ENCODE measurements around the gene POU3F1.

POU3F1 gene

GRCh38 chr1:38072858-38073257 lies 26.3 kb upstream of the POU3F1 start:
- FAIRE-seq: no peak

DNA sequence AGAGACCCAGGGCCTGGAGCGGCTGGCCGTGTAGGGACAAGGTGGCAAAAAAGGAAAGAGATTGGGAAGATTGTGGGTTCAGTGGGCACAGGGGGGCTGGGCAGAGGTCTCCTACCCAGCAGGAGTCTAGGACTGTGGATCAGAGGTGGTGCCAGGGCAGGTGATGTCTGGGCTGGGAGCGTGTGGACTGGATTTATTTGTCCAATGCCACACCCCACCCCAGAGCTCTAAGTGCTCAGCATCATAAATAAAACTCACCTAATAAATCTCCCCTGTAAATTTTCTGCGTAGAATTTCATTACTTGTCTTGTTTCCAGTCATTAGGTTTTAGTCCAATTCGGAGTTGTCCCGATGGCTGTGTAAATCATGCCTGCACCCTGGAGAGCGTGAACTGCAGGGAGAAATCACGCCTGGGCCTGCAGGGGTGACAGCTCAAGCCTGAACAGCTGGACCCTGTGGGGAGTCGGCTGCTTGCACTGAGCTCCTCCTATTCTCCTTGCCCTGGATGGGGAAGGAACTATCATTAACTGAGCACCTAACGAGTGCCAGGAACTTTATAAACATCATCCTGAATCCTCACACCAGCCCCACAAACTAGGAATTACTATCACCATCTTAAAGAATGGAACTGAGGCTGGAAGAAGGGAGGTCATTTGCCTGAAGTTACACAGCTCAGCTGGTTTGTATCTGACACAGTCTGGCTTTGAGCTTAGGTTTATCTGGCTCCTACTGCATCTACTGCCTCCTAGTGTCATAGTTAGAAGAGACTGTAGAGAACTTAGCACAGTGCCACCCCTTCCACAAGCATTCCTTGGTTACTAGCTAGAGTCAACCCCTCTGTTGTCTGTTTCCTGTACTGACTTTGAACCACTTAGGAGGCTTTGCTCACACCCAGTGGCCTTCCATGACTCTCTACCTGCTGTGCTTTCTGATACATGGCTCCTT lies 25.0 kb upstream of the POU3F1 start:
- FAIRE-seq: no peak

- FAIRE-seq: no peak
These were observed 22.4 kb upstream of the POU3F1 start for GRCh38 chr1:38068980-38069340.

- no peak for FAIRE-seq
These were observed 21.8 kb upstream of the POU3F1 start for GRCh38 chr1:38068220-38068979.

DNA sequence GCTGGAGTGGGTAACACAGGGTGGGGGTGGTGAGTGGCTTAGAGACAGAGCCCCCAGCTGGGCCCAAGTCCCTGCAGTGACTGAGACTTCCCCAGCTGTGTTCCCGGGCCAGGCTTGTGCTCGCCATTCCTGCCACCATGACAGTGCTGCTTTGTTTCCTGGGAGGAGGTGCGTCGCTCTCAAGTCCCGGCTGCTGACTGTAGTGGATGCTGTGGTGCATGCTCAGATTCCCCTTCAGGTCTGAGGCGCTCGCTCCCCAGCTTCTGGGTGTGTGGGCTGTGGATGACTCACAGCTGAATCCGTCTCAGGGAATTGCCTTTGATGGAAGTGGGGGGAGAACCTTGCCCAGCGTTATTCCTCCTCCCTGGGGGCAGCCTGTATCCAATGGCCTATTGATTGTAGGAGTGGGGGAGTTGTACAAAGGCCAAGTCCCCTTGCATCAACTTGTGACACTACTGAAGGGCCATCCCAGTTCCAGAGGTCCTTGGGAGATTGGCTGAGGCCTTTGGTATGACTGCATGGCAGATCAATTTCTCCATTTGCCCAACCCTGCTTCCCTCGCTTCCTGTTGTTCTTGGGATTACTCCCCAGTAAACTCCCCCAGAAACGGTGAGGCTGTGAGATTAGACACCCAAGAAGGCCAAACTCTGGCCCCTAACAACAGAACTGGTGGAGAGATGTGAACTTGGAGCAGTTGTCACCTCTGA lies 17.8 kb upstream of the POU3F1 start:
- FAIRE-seq: no peak

- no peak for FAIRE-seq
These were observed 17.0 kb upstream of the POU3F1 start for GRCh38 chr1:38063616-38064015.

GRCh38 chr1:38062361-38063288 lies 16.0 kb upstream of the POU3F1 start:
- FAIRE-seq: no peak

- FAIRE-seq: no peak
These were observed 15.3 kb upstream of the POU3F1 start for GRCh38 chr1:38061883-38062328.

DNA sequence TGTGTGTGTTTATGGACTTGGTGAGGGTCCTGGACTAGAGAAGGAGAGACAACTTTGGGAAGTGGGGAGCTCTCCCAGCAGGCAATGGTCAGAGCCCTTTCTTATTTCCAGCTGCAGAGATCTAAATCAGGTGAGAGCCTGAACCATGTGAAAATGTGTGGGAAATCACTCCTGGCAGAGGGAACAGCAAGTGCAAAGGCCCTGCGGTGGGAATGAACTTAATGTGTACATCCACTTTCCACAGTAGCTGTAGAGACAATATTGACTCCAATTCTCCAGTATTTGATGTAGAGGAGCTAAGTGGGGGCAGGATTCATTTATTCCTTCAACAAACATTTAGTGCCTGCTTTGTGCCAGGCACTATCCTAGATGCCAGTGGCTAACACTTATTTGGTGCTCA lies 14.7 kb upstream of the POU3F1 start:
- no peak for FAIRE-seq

DNA sequence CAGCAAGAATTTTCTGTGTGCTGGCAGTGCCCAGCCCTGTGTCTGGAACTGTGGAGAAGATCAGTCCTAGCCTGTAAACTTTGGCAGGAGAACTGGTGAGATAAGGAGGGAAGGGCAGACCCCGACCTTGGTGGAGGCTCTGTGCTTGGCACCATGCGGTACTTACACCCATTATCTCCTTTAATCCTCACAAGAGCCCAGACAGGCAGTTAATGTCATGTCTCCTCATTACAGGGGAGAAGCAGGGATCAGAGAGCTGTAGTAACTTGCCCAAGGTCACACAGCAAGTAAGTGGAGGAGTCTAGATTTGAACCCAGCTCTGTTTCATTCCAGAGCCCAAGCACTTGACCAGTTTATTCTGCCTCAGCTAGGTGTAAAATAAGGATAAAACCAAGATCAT lies 13.9 kb upstream of the POU3F1 start:
- no peak for FAIRE-seq

DNA sequence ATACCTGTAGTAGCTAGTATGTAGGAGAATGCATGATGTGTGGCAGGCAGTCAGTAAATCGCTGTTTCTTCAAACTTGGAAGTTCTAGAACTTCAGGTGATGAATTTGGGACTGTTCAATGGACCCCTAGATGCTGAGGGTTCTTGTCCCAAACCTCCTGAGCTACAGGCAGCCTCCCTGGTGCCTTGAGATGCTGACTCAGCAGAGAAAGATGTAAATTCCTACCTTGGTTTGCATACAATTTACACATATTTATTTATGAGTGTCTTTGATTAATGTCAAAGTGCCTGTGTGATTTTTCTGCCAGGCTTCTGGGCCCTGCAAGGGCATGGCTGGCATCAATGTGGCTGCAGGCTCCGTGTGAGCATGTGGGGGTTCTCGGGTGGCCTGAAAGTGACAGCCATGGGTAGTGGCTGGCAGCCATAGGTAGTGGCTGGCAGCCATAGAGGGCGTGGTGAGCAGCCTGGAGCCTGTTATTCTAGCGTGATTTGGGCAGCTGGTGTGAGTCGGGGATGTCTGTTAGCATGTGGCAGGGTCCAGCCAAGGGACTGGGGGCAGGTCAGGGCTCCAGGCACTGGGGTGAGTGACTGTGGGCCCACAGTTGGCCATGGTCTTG lies 13.2 kb upstream of the POU3F1 start:
- FAIRE-seq: no peak

- no peak for FAIRE-seq
These were observed 9.4 kb upstream of the POU3F1 start for GRCh38 chr1:38055965-38056364.

- FAIRE-seq: no peak
These were observed 8.8 kb upstream of the POU3F1 start for GRCh38 chr1:38055398-38055797.

DNA sequence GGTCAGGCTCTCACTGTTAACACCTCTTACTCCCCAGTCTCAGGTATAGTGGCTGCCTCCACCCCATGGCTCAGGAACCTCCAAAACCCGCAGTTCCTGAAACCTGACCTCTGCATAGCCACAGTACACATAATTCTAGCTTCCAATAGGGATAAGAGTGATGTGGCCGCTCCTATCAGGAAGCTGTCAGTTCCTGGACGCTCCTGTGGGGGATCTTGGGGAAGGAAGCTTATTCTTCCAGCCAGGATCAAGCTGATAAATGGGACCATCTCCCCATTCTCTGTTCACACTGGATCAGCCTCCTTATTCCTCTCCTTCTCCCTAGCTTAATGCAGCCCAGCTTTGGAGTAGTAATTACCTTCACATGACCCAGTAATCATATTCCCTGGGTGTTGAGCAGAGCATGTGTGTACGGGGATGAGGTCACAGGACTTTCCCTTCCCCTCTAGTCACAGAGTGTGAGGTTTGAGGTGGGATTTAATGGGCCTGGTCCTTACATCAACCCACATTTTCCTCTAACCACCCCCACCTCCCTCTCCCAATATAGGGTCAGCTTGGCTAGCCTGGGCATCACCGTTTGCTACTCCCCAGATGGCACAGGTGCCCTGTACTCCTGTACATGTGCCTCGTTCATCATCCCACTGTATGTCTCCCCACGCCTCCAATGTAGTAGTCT lies 7.0 kb upstream of the POU3F1 start:
- no peak for FAIRE-seq

DNA sequence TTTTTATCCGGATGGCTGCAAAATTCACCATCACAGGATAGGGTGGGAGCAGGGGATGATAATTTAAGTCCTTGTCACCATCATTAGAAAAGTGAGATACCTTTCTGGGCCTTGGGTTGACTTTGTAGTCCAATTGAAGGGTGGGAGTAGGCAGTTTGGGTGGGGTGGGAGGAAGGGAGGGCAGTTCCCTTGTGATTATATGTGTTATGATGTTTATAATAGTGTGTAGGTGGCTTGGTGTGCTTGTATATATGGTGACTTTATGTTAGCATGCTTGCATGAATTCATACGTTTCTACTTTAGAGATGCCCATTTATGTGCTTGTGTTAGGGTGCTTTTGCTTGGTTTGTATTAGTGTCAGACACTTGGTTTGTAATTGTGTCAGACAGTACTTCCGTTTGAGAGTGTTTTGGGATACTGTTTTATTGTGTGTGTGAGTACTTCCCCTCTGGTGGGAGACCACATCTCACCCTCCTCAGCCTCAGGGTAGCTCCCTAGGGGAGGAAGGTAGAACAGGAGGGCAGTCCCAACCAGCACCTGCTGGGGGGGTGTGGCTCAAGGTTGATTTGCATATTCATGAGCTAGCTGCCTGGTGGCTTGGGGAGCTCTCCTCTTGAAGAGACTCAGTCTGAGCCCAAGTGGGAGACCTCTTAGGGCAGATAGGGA lies 6.3 kb upstream of the POU3F1 start:
- no peak for FAIRE-seq

- FAIRE-seq: no peak
These were observed 4.5 kb upstream of the POU3F1 start for GRCh38 chr1:38051079-38051543.

DNA sequence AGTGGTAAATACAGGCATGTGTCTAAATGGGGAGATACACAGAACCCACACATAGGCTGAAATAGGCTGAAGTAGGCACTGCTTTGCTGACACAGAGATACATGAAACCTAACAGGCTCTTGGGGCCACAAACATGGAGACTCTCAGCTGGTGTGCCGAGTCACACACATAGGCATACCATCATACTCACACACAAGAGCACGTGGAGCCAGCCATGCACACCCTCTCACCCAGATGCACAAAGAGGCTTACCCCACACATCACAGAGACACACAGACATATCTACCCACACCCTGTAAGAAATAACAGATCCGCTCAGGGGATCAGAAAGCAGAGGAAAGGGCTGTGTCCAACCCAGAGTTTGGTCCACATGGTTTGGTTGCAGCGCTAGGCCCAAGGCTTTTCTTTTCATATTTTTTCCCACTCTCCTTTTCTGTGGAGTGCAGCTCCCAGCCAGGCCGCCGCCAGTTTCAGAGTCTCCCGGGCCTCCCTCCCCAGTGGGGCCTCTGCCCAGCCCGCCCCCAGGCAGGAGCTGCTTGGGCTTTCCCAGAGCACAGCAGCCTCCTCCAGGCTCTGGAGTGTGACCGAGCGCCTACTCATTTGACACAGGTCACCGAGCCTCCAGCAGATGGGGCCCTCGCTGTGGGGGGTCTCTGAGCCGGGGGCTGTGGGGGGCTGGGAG lies 3.9 kb upstream of the POU3F1 start:
- no peak for FAIRE-seq

- no peak for FAIRE-seq
These were observed 1.1 kb upstream of the POU3F1 start for GRCh38 chr1:38047603-38048141.

- FAIRE-seq: no peak
These were observed 450 bp upstream of the POU3F1 start for GRCh38 chr1:38046884-38047602.

All from islet of Langerhans (tissue), 1 donor.